Esophagus squamous epithelium (tissue), 5 donors: Measurements from ENCODE around the gene SLC35G2. TPM values are rescaled to one million over a fixed set of nuclear protein-coding genes. Genes with fewer than 3 reads are reported as not detected.

ENCODE experiments used
- DNase-seq: peaks from one replicate; lab custom pipeline; 2025; lab: John Stamatoyannopoulos, UW
- H3K27ac ChIP-seq, 4 donors: fragments of 200-600 bp; sonication (generic); one replicate each; pipeline ENCODE4 v1.5.1; 2016 to 2019; ENCODE audit warnings: mild to moderate bottlenecking in 1 of 4
- H3K27me3 ChIP-seq, 4 donors: fragments of 200-600 bp; sonication (generic); 1 replicate in 3 of 4; 2 replicates in 1 of 4; pipeline versions ENCODE4 v1.5.1 to v1.6.0; 2017 to 2021; ENCODE audit warnings: antibody characterized with exemption in 1 of 4
- H3K36me3 ChIP-seq, 3 donors: fragments of 200-600 bp; sonication (generic); one replicate each; pipeline ENCODE4 v1.5.1; 2016 to 2019
- H3K4me1 ChIP-seq, 3 donors: fragments of 200-600 bp; sonication (generic); one replicate each; pipeline ENCODE4 v1.5.1; 2017 to 2019
- H3K4me3 ChIP-seq, 4 donors: fragments of 200-600 bp; sonication (generic); 1 replicate in 3 of 4; 2 replicates in 1 of 4; pipeline ENCODE4 v1.5.1; 2016 to 2019; ENCODE audit warnings: mild to moderate bottlenecking in 2 of 4, moderate library complexity in 1 of 4
- H3K9me3 ChIP-seq, 3 donors: fragments of 200-600 bp; sonication (generic); one replicate each; pipeline ENCODE4 v1.5.1; 2016 to 2019
- POLR2A ChIP-seq, 4 donors: fragments of 450-650 bp; IDR thresholded peaks; one replicate each; pipeline ENCODE4 v1.6.1; 2017; ENCODE audit warnings: antibody characterized with exemption in 4 of 4, mild to moderate bottlenecking in 4 of 4, moderate library complexity in 3 of 4
- whole genome bisulfite sequencing, 2 donors: methylation state at CpG; one replicate each; pipeline ENCODE4 v1.1.5; 2018; 5-methylcytosine and 5-hydroxymethylcytosine counted together
- intact Hi-C: fragments of 100-400 bp; cut with DNase I; formaldehyde crosslinking; loops from one replicate; pipeline ENCODE4 v1.15.0; 2022
- total RNA-seq, 4 donors: library from RNA; depleted of rRNA; stranded (reverse); fragments of >200 nt; gene quantifications; one replicate each; pipeline ENCODE4 v1.1.0, GENCODE V29; 2016
- TF ChIP-seq, protein P1 (sequence below), 6 experiments: fragments of 450-650 bp in 4 of 6; fragments of 200-600 bp in 2 of 6; sonication (generic) in 2 of 6; IDR thresholded peaks; one replicate each; pipeline ENCODE4 v1.5.1; 2016 to 2019; ENCODE audit warnings: antibody characterized with exemption in 6 of 6, mild to moderate bottlenecking in 4 of 6, moderate library complexity in 4 of 6
- donor health status: DM: yes; HTN: yes; CAD: no.

The SLC35G2 gene
- total RNA-seq, 4 donors from 2014 or later, result 0.68 to 4.0 (median 3.1) TPM

DNA sequence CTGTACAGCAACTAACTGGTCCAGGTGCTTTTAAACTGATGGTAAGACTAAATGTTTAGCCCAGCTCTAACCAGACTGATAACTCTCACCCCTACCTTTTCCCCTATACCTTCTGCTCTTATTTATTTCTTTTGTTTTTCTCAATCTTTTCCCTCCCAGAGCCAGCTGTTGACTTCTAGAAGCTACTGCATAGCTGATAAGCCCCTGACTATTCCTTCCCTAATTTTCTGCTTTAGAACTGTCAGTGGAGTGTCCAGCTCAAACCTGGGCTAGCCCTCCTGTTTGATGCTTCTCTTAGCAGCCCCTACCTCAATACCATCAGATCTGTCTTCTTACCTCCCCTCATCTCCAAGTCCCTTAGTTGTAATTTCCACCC, 20.6 kb downstream of the SLC35G2 start:
- Histone ChIP-seq H3K27ac (peak overlapping the region in 1 of 4 donors; percentile 55), H3K27me3 (no peaks in the 10 kb centered on the region), H3K36me3 (peaks cover 0 to 12% (median 0%) of the 10 kb centered on the region in 3 donors), H3K9me3 (no peaks in the 10 kb centered on the region), H3K4me3 (no peak overlapping the region), H3K4me1 (peaks cover 0 to 39% (median 8%) of the 10 kb centered on the region in 3 donors)
- no peak for TF ChIP-seq POLR2A (IDR thresholded peaks at IDR 0.05)
- TF ChIP-seq, protein P1, sequence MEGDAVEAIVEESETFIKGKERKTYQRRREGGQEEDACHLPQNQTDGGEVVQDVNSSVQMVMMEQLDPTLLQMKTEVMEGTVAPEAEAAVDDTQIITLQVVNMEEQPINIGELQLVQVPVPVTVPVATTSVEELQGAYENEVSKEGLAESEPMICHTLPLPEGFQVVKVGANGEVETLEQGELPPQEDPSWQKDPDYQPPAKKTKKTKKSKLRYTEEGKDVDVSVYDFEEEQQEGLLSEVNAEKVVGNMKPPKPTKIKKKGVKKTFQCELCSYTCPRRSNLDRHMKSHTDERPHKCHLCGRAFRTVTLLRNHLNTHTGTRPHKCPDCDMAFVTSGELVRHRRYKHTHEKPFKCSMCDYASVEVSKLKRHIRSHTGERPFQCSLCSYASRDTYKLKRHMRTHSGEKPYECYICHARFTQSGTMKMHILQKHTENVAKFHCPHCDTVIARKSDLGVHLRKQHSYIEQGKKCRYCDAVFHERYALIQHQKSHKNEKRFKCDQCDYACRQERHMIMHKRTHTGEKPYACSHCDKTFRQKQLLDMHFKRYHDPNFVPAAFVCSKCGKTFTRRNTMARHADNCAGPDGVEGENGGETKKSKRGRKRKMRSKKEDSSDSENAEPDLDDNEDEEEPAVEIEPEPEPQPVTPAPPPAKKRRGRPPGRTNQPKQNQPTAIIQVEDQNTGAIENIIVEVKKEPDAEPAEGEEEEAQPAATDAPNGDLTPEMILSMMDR (IDR thresholded peaks at IDR 0.05), result no peak
- intact Hi-C loops, result no loop called here
- no peak for DNase-seq

DNA sequence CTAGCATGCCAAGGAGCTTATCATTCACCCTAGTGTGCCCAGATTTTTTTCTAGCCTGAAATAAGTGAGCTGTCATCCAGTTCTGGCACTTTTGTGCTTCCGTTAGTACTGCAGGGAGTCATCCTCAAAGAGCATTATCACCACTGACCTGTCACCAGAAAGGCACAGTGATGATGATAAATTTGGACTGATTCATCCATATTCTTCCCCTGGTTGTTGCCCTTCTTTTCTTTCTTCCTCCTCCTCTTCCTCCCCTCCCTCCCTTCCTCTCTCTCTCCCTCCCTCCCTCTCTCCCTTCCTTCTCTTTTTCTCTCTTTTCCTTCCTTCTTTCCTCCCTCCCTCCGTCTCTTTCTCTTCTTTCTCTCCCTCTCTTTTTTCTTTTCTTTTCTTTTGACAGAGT, 21.3 kb downstream of the SLC35G2 start:
- DNase-seq, result no peak
- peaks cover 0 to 12% (median 0%) of the 10 kb centered on the region in 3 donors for H3K36me3 ChIP-seq
- H3K4me1 ChIP-seq, result peaks cover 0 to 34% (median 8%) of the 10 kb centered on the region in 3 donors
- 80 to 84% methylated on average over 2 of the region's 2 CpGs for WGBS, 2 donors
- intact Hi-C loops, result no loop called here
- TF ChIP-seq, protein P1 (IDR thresholded peaks at IDR 0.05), result no peak
- no peak for TF ChIP-seq POLR2A (IDR thresholded peaks at IDR 0.05)
- H3K27me3 ChIP-seq, result no peaks in the 10 kb centered on the region
- no peaks in the 10 kb centered on the region for H3K9me3 ChIP-seq
- no peak overlapping the region for H3K27ac ChIP-seq
- no peak overlapping the region for H3K4me3 ChIP-seq

DNA sequence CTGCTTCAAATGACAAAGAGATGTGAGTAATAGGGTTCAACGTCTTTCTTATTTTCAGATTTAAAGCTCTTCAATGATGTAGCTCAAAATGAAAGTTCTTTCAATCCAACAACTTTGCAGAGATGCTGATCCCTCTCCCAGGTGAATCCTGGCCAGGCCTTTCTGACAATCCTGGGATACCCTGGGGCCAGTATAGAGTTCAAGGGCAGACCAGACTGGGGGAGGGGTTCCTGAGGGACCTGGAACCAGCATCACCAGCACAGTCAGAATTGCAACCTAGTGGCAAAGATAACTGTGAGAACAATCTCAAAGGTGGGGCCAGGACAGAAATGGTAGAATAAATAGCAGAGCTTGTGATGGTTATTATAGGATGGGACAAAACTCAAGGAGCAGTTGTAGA, 23.4 kb downstream of the SLC35G2 start:
- Histone ChIP-seq H3K36me3 (peaks cover 0 to 17% (median 0%) of the 10 kb centered on the region in 3 donors), H3K27ac (no peak overlapping the region), H3K4me3 (no peak overlapping the region), H3K27me3 (no peaks in the 10 kb centered on the region), H3K9me3 (no peaks in the 10 kb centered on the region), H3K4me1 (peaks cover 0 to 19% (median 5%) of the 10 kb centered on the region in 3 donors)
- intact Hi-C loops, result no loop called here
- no peak for TF ChIP-seq POLR2A (IDR thresholded peaks at IDR 0.05)
- TF ChIP-seq, protein P1 (IDR thresholded peaks at IDR 0.05), result no peak
- DNase-seq, result no peak
- whole genome bisulfite sequencing, 2 donors, result 71 to 82% methylated on average over 1 of the region's 1 CpG

DNA sequence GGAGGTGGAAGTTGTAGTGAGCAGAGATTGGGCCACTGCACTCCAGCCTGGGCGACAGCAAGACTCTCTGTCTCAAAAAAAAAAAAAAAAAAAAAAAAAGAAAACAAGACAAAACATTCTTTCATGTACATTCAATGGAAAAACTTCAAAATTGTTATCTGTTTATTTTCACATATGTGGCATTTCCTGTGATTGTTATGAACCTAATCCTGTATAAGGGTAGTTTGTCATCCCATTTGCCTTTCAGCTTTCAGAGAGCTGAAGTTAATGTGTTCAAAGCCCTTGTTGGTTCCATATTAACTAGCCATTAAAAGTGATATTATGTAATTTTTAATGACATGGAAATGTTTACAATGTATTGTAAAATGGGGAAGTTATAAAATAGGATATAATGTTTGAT, 25.8 kb downstream of the SLC35G2 start:
- intact Hi-C loops, result no loop called here
- Histone ChIP-seq H3K27ac (no peak overlapping the region), H3K4me1 (peaks cover 0 to 5% (median 0%) of the 10 kb centered on the region in 3 donors), H3K4me3 (no peak overlapping the region), H3K36me3 (peaks cover 0 to 17% (median 0%) of the 10 kb centered on the region in 3 donors), H3K27me3 (no peaks in the 10 kb centered on the region), H3K9me3 (no peaks in the 10 kb centered on the region)
- no peak for DNase-seq
- WGBS, 2 donors, result 100% methylated on average over 1 of the region's 1 CpG
- TF ChIP-seq POLR2A (IDR thresholded peaks at IDR 0.05), result no peak
- TF ChIP-seq, protein P1 (IDR thresholded peaks at IDR 0.05), result no peak

DNA sequence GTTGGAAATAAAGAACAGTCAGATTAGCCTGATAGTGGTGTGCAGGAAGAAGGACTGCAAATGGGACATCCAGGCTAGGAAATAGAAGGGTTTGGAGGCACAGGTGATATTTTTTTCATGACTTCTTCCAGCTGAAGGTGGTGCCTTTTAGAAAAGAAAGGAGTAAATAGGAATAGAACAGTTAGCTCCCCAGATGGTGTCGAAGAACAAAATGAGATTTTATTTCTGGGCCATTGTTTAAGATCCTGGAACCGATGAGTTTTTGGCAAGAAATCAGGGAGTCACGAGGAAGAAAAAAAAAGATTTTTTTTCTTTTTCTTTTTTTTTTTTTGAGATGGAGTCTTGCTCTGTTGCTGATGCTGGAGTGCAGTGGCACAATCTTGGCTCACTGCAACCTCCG, 33.3 kb downstream of the SLC35G2 start:
- intact Hi-C loops, result no loop called here
- no peak overlapping the region for H3K27ac ChIP-seq
- no peak for TF ChIP-seq POLR2A (IDR thresholded peaks at IDR 0.05)
- TF ChIP-seq, protein P1 (IDR thresholded peaks at IDR 0.05), result no peak
- no peaks in the 10 kb centered on the region for H3K27me3 ChIP-seq
- H3K4me3 ChIP-seq, result no peak overlapping the region
- H3K9me3 ChIP-seq, result no peaks in the 10 kb centered on the region
- peaks cover 0 to 2% (median 0%) of the 10 kb centered on the region in 3 donors for H3K4me1 ChIP-seq
- 57 to 65% methylated on average over 4 of the region's 4 CpGs for WGBS, 2 donors
- peaks cover 0 to 10% (median 0%) of the 10 kb centered on the region in 3 donors for H3K36me3 ChIP-seq
- DNase-seq, result no peak
